ENCODE results near the gene TNS1. TPM values are rescaled to one million over a fixed set of nuclear protein-coding genes. Genes with fewer than 3 reads are reported as not detected.

The TNS1 gene
- total RNA-seq, 1 experiment from 2014 or later = 0.49 TPM

GRCh38 chr2:217935901-217936684 is 66.7 kb downstream of the TNS1 start:
- Histone ChIP-seq H3K4me1 (ENCODE audit: control insufficient read depth, insufficient read depth, low read length) (no peaks in the 10 kb centered on the region), H3K27ac (ENCODE audit: low read length) (no peak overlapping the region), H3K4me3 (ENCODE audit: low read depth in 2 of 2, low read length in 2 of 2) (no peak overlapping the region), H3K27me3 (ENCODE audit: control insufficient read depth, insufficient read depth, low read length) (0 out of 2 replicates have a peak, but pooled peaks cover 4% of the 10 kb centered on the region), H3K9me3 (ENCODE audit: control insufficient read depth, insufficient read depth, low read depth, low read length) (no peaks in the 10 kb centered on the region), H3K36me3 (ENCODE audit: control insufficient read depth, insufficient read depth, low read length) (no peaks in the 10 kb centered on the region)
- in situ Hi-C loops (cut with HindIII; ENCODE audit: low pct_unique_long_range_greater_than_20kb, low sequenced_read_pairs) = no loop called here
- DNase-seq (ENCODE audit: low read depth, low spot score) (no peak), ATAC-seq (no peak)
- TF ChIP-seq REST (IDR thresholded peaks at IDR 0.05; ENCODE audit: insufficient read depth in 1 of 2, low read depth in 2 of 2, low read length in 1 of 2) = no peak
- TF ChIP-seq CTCF (IDR thresholded peaks at IDR 0.05) = no peak
- no peak for TF ChIP-seq SIN3A (IDR thresholded peaks at IDR 0.05; ENCODE audit: borderline replicate concordance, insufficient read depth, low read depth, low read length)
- BruUV-seq (replicated peaks) = no TSS peak
- intact Hi-C loops (cut with micrococcal nuclease; ENCODE audit: unreplicated experiment) = no loop called here
- ChIA-PET POLR2A (no interaction called here), CTCF (no interaction called here)

GRCh38 chr2:217935235-217935879 is 67.4 kb downstream of the TNS1 start:
- BruUV-seq (replicated peaks) = no TSS peak
- CTCF ChIA-PET = no interaction called here

More at GRCh38 chr2:217935235-217935879, 67.4 kb downstream of the TNS1 start:
- H3K4me1 ChIP-seq (ENCODE audit: control insufficient read depth, insufficient read depth, low read length) = no peaks in the 10 kb centered on the region
- ATAC-seq (no peak), DNase-seq (ENCODE audit: low read depth, low spot score) (no peak)
- POLR2A ChIA-PET = no interaction called here
- TF ChIP-seq SIN3A (IDR thresholded peaks at IDR 0.05; ENCODE audit: borderline replicate concordance, insufficient read depth, low read depth, low read length) = no peak
- no peak for TF ChIP-seq POLR2AphosphoS5 (IDR thresholded peaks at IDR 0.05; ENCODE audit: low read depth, low read length)
- no peak for TF ChIP-seq CTCF (IDR thresholded peaks at IDR 0.05)
- no peak for TF ChIP-seq TCF7L2 (IDR thresholded peaks at IDR 0.05; ENCODE audit: low read depth, low read length)
- TF ChIP-seq REST (IDR thresholded peaks at IDR 0.05; ENCODE audit: insufficient read depth in 1 of 2, low read depth in 2 of 2, low read length in 1 of 2) = no peak
- H3K36me3 ChIP-seq (ENCODE audit: control insufficient read depth, insufficient read depth, low read length) = no peaks in the 10 kb centered on the region
- intact Hi-C loops (cut with micrococcal nuclease; ENCODE audit: unreplicated experiment) (no loop called here), in situ Hi-C loops (cut with HindIII; ENCODE audit: low pct_unique_long_range_greater_than_20kb, low sequenced_read_pairs) (no loop called here)
- H3K27me3 ChIP-seq (ENCODE audit: control insufficient read depth, insufficient read depth, low read length) = 0 out of 2 replicates have a peak, but pooled peaks cover 4% of the 10 kb centered on the region
- no peaks in the 10 kb centered on the region for H3K9me3 ChIP-seq (ENCODE audit: control insufficient read depth, insufficient read depth, low read depth, low read length)
- no peak overlapping the region for H3K27ac ChIP-seq (ENCODE audit: low read length)
- H3K4me3 ChIP-seq (ENCODE audit: low read depth in 2 of 2, low read length in 2 of 2) = no peak overlapping the region

Measured in Panc1 (cell line).